ENCODE data around the gene GALNT13.

Gene GALNT13

DNA sequence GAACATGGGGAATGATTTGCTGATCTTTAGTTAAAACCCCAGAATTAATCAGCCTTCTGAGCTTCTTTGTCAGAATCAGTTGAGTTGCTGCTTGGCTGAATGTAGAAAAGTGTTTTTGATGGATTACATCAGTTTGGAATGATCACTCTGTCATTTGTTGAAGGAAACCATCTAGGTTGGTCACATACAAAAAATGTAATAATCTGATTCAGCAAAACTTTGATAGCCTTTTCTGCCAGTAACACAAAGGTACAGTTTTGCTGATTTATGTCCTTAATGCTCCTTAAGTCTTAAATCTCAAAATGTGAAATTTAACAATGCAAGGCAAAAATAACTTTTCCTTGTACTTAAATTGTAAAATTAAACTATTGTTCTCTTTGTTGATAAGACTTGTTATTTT is 74.3 kb downstream of the GALNT13 start:
- no peak for DNase-seq

DNA sequence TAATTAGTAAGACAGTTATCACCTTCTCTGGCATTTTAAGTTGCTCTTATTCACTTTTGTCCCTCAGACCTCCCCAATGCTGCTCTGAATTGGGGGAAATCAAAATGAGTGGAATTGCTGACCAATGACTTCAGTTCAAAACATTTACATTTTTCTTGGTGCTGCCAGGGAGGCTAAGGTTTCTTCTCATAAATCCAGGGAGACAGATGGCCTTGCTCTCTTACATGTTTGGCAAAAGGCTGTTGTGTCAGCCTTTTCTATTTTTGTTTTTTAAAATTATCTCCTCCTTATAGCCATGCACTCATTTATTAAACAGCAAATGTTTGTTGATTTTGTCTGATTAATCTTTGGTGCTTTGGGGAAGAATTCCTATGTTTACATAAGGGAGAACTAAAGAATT is 82.0 kb downstream of the GALNT13 start:
- DNase-seq, result no peak

GRCh38 chr2:153963256-153963655 is 91.5 kb downstream of the GALNT13 start:
- no peak for DNase-seq

GRCh38 chr2:153967248-153967973 is 95.7 kb downstream of the GALNT13 start:
- peak; percentile 18 for DNase-seq

DNA sequence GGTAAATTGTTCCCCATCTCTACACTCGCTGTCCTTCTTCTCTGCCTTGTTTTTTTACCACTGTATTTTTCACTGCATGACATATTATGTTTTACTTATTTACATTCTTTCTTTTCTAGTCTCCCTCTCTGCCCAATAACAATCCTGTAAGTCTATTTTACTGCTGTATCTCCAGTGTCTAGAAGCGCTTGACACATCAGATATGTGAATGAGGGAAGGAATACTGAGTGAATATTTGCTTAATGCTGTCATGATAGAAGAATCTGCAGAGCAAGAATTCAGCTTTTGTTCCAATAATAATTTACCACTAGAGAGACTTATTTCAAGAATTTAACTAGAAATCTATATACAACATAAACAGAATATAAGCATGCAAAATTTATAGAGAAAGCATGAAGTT is 99.5 kb downstream of the GALNT13 start:
- no peak for DNase-seq

DNA sequence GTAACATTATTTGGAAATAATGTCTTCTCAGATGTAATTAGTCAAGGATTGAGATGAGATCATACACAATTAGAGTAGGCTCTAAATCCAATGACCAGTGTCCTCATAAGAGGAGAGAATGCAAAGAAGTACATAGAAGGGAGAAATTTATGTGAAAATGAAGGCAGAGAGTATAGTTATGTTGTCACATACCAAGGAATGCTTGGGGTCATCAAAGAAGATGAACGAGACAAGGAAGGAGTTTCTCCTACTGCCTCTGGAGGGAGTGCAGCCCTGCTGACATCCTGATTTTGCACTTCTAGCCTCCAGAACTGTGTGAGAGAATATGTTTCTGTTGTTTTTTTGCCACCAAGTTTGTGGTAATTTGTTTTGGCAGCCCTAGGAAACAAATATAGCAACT is 100.1 kb downstream of the GALNT13 start:
- no peak for DNase-seq

DNA sequence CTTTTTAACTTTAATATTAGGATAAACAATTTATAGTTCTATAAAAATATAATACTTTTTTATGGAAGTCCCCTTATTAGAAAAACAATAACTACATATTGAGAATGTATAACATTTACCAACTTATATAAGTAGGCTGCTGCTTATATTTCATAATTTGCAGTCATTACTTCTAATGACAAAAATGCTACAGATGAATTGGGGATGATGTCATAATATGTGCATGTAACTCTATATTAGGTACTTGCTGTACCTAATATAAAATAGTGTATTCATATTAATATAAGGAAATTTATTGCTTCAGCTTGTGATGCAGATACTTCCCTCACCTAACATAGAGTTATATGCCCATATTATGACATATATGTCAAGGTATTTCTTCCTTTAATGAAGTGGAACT is 100.7 kb downstream of the GALNT13 start:
- no peak for DNase-seq

GRCh38 chr2:153986488-153987229 is 114.9 kb downstream of the GALNT13 start:
- DNase-seq, result no peak

DNA sequence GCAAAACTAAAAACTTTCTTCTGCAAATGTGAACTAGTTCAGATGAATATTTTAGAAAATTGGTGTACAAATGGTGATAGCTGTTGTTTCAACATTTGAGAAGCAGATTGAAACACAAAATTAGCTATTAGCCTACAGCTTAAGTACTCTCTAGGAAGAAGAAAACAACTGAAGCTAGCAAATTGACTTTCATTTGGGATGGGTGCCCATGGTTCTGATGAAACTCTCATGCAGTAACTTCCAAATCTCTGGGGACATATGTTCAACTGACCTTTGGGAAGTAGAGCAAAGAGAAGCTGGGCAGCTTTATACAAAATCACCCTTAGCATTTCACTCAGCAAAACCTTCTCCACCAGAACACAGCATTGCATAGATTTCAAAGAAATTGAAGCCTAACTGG is 119.0 kb downstream of the GALNT13 start:
- DNase-seq, result no peak

DNA sequence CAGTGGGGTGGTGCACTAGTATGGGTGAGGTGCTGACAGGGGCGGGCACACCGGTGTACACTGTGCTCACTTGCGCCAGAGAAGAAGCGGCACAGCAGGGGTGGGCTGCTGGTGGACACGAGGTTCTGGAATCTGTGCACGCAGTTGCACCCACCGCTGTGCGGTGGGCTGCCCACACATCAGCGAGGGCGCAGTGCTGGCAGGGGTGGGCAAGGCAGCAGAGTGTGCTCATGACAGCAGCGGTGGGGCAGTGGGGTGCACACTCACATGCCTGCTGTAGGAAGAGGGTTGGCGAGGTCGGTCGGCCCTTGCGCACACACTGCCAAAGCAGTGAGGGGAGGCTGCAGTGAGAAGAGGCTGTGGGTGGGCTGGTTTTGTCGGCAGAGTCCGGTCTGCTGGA is 141.8 kb downstream of the GALNT13 start:
- DNase-seq, result no peak

DNA sequence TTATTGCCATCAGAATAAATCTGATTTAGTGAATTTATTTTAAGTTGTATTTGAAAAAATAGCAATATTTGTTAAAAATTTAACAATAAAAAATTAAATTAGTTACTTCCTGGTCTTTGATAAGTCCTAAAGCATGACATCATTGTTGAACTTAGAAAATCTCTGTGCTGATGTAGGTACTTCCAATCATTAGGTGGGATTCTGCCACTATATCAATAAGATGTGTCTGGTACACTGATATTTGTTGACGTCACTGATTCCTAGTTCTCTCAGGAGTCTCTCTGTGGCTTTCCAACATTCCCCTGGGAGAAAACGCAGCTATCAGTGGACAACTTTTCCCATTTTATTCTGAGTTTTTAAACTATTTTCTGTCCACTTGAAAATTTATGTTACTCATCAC is 143.5 kb downstream of the GALNT13 start:
- no peak for DNase-seq

DNA sequence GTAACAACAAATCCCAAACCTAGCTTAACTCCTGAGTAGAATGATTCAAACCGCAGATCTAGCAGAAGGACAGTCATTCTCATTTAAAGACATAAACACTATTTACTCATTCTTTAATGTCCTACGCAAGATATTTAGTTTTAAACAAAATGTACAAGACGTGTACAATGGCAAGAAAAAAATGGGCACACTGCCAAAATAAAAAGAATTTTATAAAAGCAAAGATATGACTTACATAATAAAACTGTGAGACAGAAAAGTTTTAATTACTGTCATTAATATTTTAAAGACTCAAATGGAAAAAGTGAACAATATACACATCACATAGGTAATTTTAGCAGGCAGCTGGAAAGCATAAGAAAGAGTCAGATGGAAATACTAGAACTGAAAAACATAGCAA is 157.8 kb downstream of the GALNT13 start:
- no peak for DNase-seq

GRCh38 chr2:154032220-154032619 is 160.5 kb downstream of the GALNT13 start:
- no peak for DNase-seq

DNA sequence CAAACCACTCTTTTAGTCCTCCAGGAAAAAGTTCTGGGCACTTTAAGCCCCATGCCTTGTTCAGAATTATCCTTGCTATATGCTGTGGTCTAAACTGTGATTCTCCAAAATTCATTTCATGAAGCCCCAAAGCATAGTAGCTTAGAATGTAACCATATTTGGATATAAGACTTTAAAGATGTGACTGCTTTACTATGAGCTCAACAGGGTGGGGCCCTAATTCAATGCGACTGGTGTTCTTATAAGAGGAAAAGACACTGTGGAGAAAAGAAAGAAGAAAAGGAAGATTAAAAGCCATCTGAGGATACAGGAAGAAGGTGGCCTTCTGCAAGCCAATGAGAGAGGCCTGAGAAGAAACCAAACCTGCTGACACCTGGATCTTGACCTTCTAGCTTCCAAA is 174.8 kb downstream of the GALNT13 start:
- no peak for DNase-seq

GRCh38 chr2:154048905-154049304 is 177.2 kb downstream of the GALNT13 start:
- DNase-seq, result no peak

DNA sequence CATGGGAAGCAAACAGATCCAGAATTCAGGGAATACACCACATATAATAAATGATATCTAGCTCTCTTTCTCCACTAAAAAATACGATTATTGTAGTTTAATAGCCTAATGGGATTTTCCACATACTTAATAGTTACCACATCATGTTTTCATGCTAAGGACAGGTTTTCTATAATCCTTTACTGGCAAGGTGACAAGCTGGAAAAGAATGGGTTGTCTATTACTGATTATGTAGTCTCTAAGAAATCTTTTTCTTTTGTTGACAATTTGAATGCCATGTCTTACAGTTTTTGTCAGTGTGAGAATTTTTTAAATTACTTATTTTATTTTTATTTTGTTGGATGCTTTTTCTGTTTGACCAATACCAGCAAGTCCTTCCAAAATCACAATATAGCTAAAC is 177.8 kb downstream of the GALNT13 start:
- DNase-seq, result no peak

- DNase-seq, result no peak
Measured at GRCh38 chr2:154067124-154067523, 195.4 kb downstream of the GALNT13 start.

DNA sequence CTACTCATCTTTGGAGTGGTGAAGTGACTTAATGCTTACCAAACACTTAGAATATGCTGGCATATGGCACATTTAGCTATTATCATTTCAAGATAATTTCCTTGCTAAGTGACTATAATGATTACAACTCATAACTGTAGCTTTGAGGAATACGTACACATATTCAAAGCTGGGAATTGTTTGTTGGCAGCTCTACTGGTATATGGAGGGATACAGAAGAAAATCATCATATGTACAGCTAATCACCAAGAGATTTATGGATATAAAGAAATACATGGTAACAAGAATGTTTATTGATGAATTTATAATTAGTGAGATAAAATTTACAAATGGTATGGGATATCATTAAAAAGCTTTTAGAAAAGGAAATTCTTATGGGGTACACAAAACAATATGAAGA is 207.2 kb downstream of the GALNT13 start:
- peak; percentile 5 for DNase-seq

DNA sequence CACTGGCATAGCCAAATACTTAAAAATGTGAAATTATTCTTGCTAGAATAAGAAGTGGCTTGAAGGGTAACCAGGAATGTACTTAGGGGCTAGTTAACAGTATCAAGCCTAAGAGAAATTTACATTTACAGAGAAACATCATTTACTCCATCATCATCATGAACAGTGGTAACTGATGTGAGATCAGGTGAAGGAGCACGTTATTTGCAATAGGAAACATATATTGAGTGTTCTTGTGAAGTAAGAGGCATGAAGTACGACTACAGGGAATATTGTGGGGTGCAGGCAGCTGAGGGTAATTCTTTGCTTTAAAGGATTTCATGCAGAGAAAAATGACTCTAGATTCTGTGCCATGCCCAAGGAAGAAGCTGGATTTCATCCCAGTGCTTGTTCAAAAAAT is 220.8 kb downstream of the GALNT13 start:
- no peak for DNase-seq

DNA sequence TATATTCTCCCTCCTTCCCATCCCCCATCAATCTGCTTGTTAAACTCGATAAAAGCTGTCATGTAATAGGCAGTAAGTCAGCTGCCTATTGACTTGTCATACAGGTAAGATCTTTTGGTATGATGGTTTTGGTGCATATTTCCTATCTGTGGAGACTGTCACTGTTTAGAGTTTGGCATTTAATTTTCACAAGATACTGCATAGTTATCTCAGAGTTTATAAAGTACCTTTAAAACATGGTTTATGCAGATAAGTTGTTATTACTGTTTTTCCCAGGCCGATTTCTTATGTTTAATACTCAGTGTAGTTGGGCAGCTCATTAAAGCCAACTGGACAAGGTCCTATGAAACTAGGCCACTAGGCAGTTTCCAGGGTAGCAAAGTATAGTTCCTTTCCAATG is 222.1 kb downstream of the GALNT13 start:
- no peak for DNase-seq

DNA sequence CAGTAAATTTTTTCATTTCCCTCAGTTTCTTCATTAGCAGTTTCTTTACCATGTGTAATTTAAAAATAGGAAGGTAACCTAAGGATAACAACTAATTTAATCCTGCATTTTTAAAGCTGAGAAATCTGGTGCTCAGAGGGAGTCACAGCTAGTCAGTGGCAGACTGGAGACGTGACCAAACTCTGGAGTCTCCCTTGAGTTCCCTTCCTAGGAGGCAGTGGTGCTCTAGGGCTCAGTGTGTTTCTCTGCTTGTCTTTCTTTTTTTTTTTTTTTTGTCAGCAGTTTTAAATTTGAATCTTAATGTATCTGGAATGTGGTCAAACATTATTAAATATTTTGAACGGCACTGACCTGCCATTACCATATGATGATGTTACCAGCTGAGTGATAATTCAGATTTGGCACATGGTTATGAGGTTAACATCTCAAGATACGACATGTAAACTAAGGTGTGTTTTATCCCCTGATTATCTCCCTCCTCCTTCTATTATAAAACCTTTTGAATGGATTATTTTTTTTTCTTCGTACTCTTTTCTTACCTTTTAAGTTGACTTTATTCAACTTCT is 226.2 kb downstream of the GALNT13 start:
- DNase-seq, result no peak

DNA sequence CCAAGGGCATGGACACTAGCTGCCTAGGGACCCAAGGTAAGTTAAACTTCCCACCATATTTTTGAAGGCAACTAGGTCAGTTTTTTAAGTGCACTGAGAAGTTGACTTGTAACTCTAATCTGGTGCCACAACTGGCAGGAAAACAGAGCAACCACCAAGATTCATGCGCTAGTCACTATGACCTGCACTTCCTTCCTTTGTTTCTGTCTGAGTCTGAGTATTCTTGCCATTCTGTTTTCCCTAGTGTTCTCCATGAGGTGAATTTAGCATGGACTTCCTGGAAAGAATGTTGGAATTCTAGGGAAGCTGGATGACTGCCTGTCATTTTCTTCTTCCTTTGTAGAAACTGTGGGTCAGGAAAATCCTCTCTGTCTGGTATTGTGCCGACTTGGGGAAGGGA is 249.0 kb downstream of the GALNT13 start:
- DNase-seq, result no peak

GRCh38 chr2:154125891-154126290 is 254.2 kb downstream of the GALNT13 start:
- DNase-seq, result peak; percentile 8

- DNase-seq, result no peak
Measured at GRCh38 chr2:154130821-154131220, 259.1 kb downstream of the GALNT13 start.

Data from NCI-H69 (cell line).